Activated CD4-positive, alpha-beta T cell treated with anti-CD3 and anti-CD28 coated beads, Interleukin-2, amount 50 U/mL, for 48 hours (primary cell): ENCODE results near the gene ALDH1L1.
"Not testable (repeated sequence)": the region's sequence is repeated elsewhere in the genome, so short reads cannot be mapped to it uniquely, and the experiment has no call there.

Experiments used
- DNase-seq, 2 experiments: peaks; one replicate each; pipeline ENCODE4 v3.0.0-alpha.2; 2020

Gene ALDH1L1

DNA sequence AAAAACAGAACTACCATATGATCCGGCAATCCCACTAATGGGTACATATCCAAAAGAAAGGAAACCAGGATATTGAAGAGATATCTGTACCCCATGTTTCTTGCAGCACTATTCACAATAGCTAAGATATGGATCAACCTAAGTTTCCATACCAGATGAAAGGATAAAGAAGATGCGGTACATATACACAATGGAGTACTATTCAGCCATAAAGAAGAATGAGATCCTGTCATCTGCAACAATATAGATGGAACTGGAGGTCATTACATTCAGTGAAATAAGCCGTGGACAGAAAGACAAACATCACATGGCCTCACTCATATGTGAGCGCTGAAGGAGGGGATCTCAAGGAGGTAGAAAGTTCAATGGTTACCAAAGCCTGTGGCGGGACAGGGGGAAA lies 99.4 kb downstream of the ALDH1L1 start:
- DNase-seq: no peak

GRCh38 chr3:126078866-126079265 lies 101.5 kb downstream of the ALDH1L1 start:
- no peak for DNase-seq

DNA sequence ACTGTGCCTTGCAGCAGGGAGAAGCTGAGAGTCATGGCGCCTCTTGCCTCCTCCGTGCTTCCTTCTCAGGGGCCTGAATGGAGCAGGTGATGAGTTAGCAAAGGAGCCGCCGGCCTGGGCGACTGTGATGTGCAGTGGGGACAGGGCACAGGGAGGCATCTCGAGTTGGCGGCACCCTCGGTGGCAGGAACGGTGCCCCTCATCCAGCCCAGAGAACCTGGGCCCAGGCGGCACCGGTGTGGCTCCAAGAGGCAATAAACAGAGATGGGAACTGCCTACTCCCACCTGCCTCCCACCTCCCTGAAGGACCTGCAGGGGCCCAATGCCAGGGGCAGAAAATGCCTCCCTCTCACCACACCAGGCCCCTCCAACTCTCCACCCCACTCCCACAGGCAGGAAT lies 102.6 kb downstream of the ALDH1L1 start:
- DNase-seq: no peak

GRCh38 chr3:126076140-126076539 lies 104.2 kb downstream of the ALDH1L1 start:
- DNase-seq: no peak

DNA sequence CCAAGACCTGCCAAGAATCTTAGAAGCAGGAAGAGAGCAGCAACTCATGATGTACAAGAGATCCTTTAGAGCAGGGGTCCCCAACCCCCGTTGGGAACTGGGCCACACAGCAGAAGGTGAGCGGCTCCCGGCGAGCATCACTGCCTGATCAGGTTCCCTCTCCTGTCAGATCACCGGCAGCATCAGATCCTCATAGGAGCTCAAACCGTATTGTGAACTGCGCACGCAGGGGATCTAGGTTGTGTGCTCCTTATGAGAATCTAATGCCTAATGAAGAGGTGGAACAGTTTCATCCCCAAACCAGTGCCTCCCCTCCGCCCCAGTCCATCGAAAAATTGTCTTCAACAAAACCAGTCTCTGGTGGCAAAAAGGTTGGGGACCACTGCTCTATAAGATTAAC lies 110.2 kb downstream of the ALDH1L1 start:
- DNase-seq: no peak

GRCh38 chr3:126067959-126068358 lies 112.4 kb downstream of the ALDH1L1 start:
- no peak for DNase-seq

DNA sequence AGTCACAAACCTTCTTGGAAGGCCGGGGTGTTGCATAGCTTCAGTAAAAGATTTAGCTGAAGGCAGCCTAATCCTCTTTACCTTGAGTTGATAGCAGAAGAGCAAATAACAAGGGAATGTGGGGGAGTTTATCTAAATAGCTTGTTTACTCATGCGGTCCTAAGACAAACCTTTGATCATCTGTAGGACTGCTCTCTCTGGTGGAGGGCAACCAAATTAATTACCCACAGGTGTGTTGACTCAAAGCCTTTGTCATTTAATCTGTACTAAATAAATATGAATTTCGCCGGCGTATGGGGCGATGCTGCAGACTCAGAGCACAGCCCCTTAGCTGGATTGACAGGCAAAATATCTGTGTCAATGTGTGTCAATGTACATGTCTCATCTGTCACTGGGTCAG lies 113.7 kb downstream of the ALDH1L1 start:
- not testable (repeated sequence) for DNase-seq

GRCh38 chr3:126065876-126066275 lies 114.5 kb downstream of the ALDH1L1 start:
- DNase-seq: no peak

DNA sequence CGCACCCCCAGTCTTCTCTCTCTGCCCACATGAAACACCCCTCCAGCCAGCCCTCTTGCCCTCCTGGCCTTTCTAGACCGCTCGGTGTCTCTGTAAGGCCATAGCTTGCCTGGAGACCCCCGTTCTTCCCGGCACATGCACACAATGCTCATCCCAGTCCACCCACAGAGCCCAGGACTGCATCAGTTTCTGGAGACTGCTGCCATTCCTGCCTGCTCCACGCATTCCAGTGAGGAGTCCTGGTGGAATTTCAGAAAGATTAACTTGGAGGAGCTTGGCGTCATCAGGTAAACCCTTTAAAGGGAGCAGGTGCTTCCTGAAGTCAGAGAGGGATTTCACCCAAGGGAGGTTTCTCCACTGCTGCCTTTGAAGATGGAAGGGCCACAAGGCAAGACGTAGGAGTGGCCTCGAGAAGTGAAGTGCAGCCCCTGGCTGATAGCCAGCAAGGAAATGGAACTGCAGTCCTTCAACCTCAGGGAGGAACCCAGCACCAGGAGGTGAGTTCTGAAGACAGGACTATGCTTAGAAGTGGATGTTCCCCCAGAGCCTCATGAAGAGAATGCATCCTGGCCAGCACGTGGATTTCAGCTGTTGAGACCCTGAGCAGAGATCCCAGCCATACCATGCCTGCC lies 115.6 kb downstream of the ALDH1L1 start:
- no peak for DNase-seq

- no peak for DNase-seq
These were observed 116.9 kb downstream of the ALDH1L1 start for GRCh38 chr3:126063358-126063965.

DNA sequence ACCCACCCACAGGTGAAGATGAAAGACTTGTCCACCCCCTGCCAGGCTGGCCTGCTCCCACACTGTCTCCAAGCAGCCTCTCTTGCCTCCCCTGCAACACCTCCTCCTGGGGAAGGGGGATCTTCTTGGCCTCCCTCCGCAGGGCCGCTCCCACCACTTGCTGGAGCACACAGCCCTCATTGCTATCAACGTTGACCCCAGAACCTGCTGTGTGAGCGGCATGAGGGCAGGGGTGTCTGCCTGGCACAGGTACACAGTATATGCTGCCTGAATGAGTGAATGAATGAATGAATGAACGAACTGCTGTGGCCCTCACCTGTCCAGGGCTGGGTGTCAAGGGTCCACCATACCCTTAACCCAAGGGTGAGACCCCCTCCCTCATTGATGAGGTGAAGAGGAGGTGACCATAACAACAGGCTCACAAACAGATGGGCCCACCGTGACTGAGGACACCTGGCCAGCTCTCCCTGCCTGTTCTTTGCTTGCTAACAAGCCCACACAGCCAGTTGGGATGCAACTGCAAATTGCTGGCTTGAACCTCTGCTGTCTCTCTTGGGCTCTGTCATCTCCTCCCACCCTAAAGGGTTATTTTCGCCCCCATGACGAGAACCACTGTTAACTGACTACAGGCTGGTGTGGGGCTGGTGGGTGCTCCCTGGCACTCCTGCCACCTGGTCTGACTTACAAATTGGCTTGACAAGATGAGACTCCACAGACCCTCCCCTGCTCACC lies 118.9 kb downstream of the ALDH1L1 start:
- no peak for DNase-seq

DNA sequence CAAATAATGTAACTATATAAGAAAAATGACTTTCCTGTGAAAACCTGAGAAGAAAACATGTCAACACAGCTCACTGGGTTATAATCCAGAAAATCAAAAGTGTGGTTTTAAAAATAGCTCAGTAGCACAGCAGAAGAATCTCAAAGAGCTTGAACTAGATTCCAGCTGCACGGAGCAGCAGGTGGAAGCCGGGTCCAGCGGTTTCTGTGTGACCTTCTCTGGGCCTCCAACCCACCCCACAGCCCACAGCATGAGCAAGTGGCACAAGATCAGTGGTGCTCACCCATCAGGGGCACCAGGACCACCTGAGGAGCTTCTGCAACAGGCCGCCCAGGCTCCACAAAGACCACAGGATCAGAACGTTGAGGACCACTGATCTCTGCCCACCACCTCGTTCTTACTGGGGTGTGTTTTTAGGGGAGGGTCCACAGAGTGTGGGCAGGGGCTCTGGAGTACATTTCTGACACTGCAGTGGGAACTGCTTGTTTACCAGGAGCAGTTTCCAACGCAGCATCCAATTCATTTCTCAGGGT lies 119.7 kb downstream of the ALDH1L1 start:
- DNase-seq: no peak

GRCh38 chr3:126058666-126059065 lies 121.7 kb downstream of the ALDH1L1 start:
- no peak for DNase-seq

DNA sequence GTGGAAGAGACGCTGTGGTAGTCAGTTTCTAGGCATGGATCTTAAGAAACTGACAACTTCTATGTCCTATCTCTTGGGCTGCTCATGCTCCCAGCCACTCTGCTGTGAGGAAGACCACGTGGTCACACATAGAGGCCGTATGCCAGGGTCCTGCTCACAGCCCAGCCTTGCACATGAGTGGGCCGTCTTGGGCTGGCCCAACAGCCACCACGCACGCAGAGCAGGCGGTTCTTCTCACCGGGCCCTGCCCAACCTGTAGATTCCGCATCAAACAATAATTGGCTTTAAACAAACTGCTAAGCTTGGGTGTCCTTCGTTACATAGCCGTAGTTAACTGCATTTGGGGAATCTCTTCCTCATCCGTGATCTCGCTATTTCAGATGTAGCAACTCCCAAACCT lies 122.5 kb downstream of the ALDH1L1 start:
- no peak for DNase-seq

- no peak for DNase-seq
These were observed 122.9 kb downstream of the ALDH1L1 start for GRCh38 chr3:126057501-126057819.

DNA sequence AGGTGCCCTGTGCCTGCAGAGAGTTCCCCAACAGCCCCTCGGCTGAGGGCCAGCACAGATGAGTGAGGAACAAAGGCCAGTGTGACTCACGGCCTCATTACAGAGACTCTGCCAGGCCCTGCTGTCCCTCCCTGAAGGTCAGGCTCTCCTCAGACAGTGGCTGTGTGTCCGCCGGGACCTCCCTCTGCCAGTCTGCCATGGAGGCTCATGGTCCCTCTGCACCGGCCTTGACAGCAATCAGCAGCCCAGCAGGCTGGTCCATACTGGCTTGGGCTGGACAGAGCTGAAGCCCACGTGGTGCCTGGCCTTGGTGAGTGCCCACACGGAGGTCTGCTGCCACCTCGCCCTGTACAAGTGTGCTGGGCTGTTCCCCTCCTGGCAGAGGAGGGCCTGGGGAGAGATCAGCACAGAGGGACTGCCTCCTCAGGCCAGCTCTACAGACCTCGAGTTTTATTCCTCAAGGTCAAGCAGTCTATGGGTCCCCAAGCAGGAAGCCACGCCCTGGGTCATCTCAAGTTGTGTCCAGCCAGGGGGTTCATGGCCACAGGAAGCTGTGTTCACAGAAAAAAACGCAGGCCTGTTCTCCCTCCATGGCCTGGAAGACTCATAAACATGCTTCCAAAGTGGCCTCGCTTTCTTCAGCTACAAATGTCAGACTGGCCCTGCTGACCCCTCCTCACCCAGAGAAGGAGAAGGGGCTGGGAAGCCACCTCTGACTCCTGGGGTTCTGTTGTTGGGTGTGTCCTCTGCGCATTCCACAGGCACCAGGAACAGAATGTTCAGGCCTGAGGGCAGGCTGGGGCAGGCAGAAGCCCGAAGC lies 123.5 kb downstream of the ALDH1L1 start:
- no peak for DNase-seq

DNA sequence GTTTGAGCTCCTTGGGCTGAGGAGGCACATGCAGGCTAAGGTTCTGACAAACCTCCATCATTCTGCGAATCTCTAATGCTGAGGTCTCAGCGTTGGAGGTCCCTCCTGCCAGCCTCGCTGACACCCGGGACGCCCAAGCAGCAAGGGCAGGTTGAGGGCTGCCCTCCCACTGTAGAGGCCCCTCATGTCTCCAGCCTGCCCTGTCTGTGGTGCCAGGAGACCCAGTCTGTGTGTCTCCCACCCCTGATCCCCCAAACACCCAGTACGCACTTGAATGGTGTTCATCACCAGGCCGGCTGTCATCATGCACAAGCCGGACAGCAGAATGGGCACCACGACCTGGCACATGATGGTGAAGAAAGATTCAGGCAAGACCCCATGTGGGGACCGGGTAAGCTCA lies 124.3 kb downstream of the ALDH1L1 start:
- no peak for DNase-seq

- no peak for DNase-seq
These were observed 125.5 kb downstream of the ALDH1L1 start for GRCh38 chr3:126054870-126055269.

- no peak for DNase-seq
These were observed 126.3 kb downstream of the ALDH1L1 start for GRCh38 chr3:126053949-126054569.
